Measurements from ENCODE around the gene PTPRG.

Gene PTPRG

DNA sequence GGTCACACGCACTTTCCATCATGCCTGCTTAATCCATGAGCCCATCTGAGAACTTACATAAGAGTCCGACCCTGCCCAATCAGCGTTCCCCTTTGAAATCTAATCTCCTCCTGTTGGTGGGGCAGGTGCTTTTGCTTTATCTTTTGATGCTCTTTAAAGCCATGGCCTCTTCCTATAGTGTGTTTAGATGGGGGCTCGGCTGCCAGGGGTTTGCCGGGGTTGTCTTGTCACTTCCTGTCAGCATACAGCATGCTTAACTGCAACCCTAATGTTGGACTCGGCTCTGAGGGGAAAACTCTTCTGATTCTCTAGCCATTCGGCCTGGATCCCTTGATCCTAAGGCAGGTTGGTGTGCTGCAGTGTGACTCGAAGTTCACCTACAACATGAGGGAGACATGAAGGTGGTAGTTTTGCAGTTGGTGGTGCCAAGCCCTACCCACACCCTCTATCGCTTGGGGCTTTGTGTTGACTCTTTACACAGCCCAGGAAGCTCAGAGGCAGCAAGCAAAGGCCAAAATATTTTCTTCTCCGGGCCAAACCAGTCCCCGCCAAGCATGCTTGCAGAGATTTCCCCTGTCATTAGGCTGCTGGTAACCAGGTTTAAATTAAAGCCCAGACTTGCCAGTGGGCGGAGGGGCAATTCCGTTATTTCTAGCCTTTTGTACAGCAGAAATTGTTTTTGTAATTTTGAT lies 593.2 kb downstream of the PTPRG start:
- DNase-seq (ENCODE audit: extremely low read depth, low read depth) = no peak
- TF ChIP-seq, protein P1, sequence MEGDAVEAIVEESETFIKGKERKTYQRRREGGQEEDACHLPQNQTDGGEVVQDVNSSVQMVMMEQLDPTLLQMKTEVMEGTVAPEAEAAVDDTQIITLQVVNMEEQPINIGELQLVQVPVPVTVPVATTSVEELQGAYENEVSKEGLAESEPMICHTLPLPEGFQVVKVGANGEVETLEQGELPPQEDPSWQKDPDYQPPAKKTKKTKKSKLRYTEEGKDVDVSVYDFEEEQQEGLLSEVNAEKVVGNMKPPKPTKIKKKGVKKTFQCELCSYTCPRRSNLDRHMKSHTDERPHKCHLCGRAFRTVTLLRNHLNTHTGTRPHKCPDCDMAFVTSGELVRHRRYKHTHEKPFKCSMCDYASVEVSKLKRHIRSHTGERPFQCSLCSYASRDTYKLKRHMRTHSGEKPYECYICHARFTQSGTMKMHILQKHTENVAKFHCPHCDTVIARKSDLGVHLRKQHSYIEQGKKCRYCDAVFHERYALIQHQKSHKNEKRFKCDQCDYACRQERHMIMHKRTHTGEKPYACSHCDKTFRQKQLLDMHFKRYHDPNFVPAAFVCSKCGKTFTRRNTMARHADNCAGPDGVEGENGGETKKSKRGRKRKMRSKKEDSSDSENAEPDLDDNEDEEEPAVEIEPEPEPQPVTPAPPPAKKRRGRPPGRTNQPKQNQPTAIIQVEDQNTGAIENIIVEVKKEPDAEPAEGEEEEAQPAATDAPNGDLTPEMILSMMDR (IDR thresholded peaks at IDR 0.05; ENCODE audit: low read depth, low read length) = no peak

DNA sequence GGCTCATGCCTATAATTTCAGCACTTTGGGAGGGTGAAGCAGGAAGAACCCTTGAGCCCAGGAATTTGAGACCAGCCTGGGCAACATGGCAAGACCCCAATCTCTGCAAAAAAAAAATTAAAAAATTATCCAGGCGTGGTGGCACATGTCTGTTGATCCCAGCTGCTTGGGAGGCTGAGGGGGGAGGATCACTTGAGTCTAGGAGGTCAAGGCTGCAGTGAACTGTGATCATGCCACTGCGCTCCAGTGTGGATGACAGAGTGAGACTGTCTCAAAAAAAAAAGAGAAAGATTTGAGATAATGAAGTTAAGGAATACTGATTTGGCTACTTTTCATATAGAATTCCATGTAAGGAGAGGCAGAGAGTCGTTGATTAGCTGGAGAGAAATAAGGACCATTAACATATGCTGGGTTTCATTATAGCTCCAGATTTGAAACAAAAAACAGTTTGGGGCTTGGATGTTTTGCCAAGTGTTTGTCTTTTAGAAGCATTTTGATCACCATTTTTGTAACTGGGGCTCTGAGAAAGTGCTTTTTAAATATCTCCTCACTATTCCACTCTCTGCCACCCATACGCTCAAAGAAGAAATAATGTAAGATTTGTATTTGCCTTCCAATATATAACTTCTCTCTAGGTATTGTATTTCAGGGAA lies 597.8 kb downstream of the PTPRG start:
- TF ChIP-seq, protein P1 (IDR thresholded peaks at IDR 0.05; ENCODE audit: low read depth, low read length) = no peak
- no peak for DNase-seq (ENCODE audit: extremely low read depth, low read depth)

DNA sequence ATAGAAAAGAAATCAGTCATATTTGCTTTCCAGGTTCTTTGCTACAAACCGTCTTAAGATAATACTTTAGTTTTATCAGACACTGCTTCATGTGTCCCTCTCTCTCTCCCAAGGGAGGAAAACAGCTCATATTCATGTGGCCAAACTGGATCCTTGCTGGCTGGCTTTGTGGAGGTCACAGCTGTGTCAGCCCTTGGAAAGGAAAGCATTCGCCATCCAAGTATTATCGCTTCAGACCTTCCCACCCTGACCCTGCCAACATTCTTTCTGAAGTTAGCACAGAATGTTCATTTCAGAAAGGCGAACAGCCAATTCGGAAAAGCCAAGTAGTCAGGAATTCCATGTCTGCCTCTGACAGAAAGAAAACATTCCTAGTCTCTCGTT lies 598.3 kb downstream of the PTPRG start:
- DNase-seq (ENCODE audit: extremely low read depth, low read depth) = peak; percentile 15
- TF ChIP-seq, protein P1 (IDR thresholded peaks at IDR 0.05; ENCODE audit: low read depth, low read length) = no peak

GRCh38 chr3:62161371-62161770 lies 600.0 kb downstream of the PTPRG start:
- no peak for DNase-seq (ENCODE audit: extremely low read depth, low read depth)
- TF ChIP-seq, protein P1 (IDR thresholded peaks at IDR 0.05; ENCODE audit: low read depth, low read length) = no peak

DNA sequence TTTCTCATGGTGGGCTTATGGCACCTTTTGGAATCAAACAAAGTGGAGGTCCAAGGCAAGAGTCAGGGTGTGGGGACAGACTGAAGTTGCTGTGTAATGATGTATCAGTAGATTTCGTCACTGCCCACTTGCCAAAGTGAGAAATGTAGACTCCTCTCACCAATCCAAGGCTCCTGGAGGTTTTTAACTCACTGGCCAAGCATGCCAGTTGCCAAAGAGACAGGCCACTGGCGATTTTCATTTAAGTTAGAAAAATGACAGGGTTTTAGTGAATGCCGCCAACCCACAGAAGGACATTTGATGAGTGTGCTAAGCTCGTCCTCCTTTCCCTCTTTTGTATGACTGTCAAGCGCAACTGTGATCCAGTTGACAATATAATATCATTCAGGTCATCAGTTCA lies 602.8 kb downstream of the PTPRG start:
- TF ChIP-seq, protein P1 (IDR thresholded peaks at IDR 0.05; ENCODE audit: low read depth, low read length) = no peak
- no peak for DNase-seq (ENCODE audit: extremely low read depth, low read depth)

GRCh38 chr3:62164746-62165145 lies 603.4 kb downstream of the PTPRG start:
- no peak for DNase-seq (ENCODE audit: extremely low read depth, low read depth)

More at GRCh38 chr3:62164746-62165145, 603.4 kb downstream of the PTPRG start:
- TF ChIP-seq, protein P1 (IDR thresholded peaks at IDR 0.05; ENCODE audit: low read depth, low read length) = no peak
